Anterior cingulate cortex (tissue), 58 donors: Measurements from ENCODE around the gene HOXD12.

ENCODE experiments used
- DNase-seq, 58 donors: peaks; one replicate each; lab custom pipeline; 2025; lab: John Stamatoyannopoulos, UW

The HOXD12 gene

GRCh38 chr2:176092270-176093144 is 7.1 kb upstream of the HOXD12 start, which contains the start of gene HOXD13:
TSS of gene HOXD13 (plus strand) at chr2:176092721. CDS start at chr2:176092891, 170 bp downstream.
- DNase-seq: no peak

GRCh38 chr2:176093145-176093897 is 6.3 kb upstream of the HOXD12 start:
- no peak for DNase-seq

DNA sequence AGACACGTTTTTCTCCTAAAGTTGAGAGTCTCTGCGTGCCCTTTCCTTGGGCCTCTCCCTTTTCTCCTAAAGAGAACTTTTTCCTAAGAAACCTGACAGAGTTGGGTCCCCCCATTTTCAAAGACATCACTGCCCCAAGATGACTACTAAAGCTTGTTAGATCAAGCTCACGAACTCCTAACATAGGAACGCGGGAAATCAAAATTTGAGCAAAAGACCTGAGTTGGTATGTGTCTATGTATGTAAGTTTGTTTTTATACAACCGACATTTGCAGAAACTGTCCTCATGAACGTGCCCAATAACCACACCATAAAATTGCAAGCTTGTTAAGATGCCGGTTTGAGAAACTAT is 5.7 kb upstream of the HOXD12 start:
- DNase-seq: no peak

DNA sequence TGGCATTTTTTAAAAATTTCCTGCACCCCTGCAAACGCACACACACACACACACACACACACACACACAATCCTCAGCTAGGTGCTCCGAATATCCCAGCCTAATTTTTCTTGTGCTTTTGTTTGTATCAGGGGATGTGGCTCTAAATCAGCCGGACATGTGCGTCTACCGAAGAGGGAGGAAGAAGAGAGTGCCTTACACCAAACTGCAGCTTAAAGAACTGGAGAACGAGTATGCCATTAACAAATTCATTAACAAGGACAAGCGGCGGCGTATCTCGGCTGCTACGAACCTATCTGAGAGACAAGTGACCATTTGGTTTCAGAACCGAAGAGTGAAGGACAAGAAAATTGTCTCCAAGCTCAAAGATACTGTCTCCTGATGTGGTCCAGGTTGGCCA is 5.2 kb upstream of the HOXD12 start:
- no peak for DNase-seq

DNA sequence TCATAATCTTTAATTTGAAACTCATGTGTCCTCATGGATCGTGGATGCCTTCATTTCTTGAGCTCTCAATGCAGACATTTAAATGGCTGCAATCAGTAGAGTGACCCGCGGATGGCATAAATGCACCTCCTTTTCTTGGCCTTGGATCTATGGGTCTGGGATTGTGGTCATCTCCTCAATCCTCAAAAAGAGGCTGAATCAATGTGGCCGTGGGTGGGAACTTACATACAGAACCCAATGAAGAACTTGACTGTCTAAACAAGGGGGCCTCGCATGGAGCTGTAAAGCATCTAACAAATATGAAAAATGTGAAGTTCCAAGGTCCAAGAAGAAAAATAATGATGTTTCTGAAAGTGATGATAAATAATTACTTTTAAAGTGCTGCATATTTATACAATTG is 4.2 kb upstream of the HOXD12 start:
- no peak for DNase-seq

DNA sequence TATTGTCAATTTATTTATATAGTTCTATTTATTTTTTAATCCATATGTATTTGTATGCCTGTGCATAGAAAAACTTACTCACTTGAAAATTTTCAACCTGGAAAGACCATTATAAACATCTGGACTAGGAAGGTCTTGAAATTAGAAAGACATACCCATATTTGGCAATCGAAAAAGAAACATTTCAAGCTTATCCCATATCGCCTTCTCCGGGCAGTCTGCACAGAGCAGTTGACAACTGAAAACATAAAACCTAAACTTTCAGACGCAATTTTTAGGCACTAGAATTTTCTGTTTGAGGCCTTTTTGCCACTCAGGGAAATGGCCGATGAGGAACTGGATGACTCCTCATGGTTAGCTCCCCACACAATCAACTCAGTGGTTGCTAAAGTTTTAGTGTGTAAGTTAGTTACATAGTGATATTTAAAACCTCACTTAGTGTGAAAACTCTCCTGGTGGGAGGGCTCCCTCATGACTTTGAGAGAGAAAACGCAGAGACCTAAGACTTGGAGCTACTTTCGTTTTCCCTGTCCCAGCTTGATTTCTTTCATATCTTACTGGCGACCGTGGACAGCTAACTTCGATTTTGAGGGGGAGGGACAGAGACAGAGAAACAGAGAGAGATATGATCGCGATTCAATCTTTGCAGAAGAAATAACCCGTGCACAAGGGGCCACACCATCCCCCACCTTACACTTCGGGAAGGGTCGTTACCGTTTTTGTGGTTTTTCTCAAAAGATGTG is 3.2 kb upstream of the HOXD12 start:
- DNase-seq: no peak

- peak in 23 of 58 donors; percentile 1 to 51 (median 12) for DNase-seq
These were observed 2.4 kb upstream of the HOXD12 start for GRCh38 chr2:176096986-176097819.

GRCh38 chr2:176097820-176098365 is 1.7 kb upstream of the HOXD12 start:
- peak in 1 of 58 donors; percentile 3 for DNase-seq

- no peak for DNase-seq
These were observed 1.0 kb upstream of the HOXD12 start for GRCh38 chr2:176098366-176099158.

GRCh38 chr2:176099159-176099727 is 352 bp upstream of the HOXD12 start:
- DNase-seq: no peak

DNA sequence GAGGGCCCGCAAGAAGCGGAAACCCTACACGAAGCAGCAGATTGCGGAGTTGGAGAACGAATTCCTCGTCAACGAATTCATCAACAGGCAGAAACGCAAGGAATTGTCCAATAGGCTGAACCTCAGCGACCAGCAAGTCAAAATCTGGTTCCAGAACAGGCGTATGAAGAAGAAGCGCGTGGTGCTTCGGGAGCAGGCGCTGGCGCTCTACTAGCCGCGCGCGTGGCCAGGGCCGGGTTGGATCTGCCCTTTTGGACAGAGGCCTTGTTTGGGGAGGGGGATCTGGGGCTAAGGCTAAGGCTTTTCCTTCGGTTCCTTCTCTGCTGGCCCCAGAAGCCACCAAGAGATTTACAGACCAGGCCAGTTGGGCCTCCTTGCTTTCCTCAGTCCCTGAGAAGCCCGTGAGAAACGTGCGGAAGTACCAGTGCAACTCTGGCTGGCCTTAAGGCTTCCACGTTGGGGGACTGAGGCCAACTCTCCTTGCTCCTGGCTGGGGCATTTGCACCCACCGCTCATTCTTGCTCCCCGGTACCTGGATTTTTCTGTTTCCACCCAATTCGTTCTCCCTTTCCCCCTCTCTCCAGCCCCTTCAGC is 1.0 kb downstream of the HOXD12 start:
- DNase-seq: no peak

GRCh38 chr2:176101216-176101830 is 1.7 kb downstream of the HOXD12 start:
- no peak for DNase-seq

DNA sequence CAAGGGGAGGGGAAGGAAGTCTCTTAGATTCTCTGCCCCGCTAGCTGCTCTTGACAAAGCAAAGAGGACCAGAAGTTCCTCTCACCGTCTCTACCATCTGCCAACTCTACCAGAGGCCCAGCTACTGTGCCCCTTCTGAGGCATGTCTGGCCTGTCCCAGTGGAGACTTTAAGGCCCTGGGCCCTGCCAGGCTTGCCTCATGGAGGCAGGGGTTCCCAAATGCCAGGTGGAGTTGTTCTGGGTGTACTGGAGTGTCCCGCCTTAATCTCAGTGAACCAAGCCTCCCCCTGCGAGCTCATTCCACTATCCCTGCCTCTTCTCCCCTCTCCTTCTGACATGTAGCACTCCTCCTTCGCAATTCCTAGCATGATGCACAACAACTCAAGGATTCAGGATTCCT is 2.2 kb downstream of the HOXD12 start:
- no peak for DNase-seq

DNA sequence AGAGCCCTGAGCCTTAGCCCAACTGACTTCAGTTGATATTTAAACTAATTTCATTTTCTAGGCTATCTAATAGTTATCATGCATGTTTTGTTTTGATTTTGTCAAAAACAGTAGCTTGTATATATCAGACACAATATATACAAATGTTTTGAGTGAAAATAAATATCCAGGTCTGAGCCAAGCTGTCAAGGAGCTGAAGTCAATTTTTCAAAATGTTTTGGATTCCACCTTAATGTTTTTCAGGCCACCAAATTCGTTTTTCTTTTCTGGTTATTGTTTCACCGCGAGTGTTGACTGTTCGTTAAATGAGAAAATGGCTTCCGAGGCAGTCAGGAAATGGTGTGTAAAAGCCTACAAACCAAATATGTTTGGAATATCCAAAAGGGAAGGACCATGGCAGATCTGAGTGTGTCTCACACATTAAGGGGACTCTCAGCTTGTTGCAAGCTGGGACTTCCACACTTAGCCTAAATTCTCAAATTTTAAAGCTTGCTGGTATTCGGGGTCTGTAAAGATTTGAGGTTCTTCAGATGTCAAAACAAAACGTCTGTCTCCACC is 2.8 kb downstream of the HOXD12 start:
- no peak for DNase-seq

- DNase-seq: no peak
These were observed 3.6 kb downstream of the HOXD12 start for GRCh38 chr2:176103194-176103593.

- DNase-seq: no peak
These were observed 4.2 kb downstream of the HOXD12 start for GRCh38 chr2:176103742-176104315.
